ENCODE measurements around the gene SLC6A6. TPM values are rescaled to one million over a fixed set of nuclear protein-coding genes. Genes with fewer than 3 reads are reported as not detected.

The SLC6A6 gene
- total RNA-seq, 2 donors from 2014 or later = 43.1 to 56.5 TPM

DNA sequence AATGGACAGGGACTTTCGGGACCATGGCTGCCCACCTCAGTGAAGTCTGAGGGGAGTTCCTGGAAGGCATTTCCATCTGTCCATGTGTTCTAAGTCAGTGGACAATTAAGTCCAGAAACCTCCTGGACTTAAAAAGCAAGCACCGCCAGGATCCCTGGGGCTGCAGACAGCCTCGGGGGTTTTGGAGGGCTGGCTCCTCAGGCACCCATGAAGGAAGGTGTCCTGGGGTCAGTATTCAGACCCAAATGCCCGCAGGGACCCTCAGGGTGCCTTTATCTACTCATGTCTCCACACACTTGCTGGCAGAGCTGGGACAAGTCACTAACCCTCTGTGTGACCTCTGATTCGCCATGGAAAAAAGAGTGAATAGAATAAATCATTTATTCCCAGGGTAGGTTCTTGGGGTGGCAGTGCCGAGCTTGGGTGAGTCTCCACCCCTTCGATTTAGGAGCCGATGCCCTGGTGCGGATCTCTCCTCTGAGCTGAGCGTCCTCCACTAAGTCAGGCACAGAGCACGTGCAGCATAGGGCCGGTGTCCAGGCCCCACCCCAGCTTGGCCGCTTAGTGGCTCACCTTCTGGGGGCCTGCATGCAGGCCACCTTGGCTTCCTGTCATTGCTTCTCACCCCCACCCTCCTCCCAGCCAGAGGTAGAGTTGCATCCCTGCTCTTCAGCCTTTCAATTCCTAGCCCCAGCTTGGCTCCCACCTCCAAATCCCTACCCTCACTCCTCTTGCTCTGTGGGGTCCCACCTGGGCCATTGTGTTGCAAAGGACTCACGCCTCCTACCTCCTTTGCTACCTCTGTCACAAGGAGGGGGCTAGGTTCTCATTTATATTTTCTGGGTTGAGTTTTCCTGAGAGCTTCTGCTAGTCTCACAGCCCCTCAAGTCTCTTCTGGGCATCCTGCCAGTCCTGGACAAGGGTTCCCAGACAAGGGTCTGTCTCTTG is 19.9 kb downstream of the SLC6A6 start:
- Histone ChIP-seq H3K4me1 (ENCODE audit: control insufficient read depth, insufficient read depth, low read length) (peaks cover 22% of the 10 kb centered on the region), H3K9ac (ENCODE audit: extremely low read depth, low read length, poor library complexity, severe bottlenecking) (no peak overlapping the region), H3K9me3 (ENCODE audit: control insufficient read depth, low read length) (no peaks in the 10 kb centered on the region), H3K4me3 (ENCODE audit: low read length) (no peak overlapping the region), H3K27ac (ENCODE audit: low read depth, low read length) (no peak overlapping the region), H3K27me3 (ENCODE audit: control insufficient read depth, insufficient read depth, low read length, poor library complexity, severe bottlenecking) (no peaks in the 10 kb centered on the region), H3K36me3 (ENCODE audit: control insufficient read depth, insufficient read depth, low read length) (no peaks in the 10 kb centered on the region)
- peaks cover 18% of the 10 kb centered on the region for H3K36me3 Mint-ChIP-seq (ENCODE audit: low read depth)
- H3K9me3 Mint-ChIP-seq = no peaks in the 10 kb centered on the region
- 72 to 79% methylated on average over 8 to 14 of the region's 14 CpGs for WGBS, 2 experiments (ENCODE audit: insufficient coverage in 1 of 2, insufficient read length in 1 of 2)
- H3K4me1 Mint-ChIP-seq = peaks cover 69% of the 10 kb centered on the region
- no peak overlapping the region for H3K4me3 Mint-ChIP-seq
- TF ChIP-seq, protein P1, sequence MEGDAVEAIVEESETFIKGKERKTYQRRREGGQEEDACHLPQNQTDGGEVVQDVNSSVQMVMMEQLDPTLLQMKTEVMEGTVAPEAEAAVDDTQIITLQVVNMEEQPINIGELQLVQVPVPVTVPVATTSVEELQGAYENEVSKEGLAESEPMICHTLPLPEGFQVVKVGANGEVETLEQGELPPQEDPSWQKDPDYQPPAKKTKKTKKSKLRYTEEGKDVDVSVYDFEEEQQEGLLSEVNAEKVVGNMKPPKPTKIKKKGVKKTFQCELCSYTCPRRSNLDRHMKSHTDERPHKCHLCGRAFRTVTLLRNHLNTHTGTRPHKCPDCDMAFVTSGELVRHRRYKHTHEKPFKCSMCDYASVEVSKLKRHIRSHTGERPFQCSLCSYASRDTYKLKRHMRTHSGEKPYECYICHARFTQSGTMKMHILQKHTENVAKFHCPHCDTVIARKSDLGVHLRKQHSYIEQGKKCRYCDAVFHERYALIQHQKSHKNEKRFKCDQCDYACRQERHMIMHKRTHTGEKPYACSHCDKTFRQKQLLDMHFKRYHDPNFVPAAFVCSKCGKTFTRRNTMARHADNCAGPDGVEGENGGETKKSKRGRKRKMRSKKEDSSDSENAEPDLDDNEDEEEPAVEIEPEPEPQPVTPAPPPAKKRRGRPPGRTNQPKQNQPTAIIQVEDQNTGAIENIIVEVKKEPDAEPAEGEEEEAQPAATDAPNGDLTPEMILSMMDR (conservative IDR thresholded peaks at IDR 0.05) = no peak
- H3K27ac Mint-ChIP-seq = peak overlapping the region; percentile 48
- DNase-seq = peak; percentile 89
- no peaks in the 10 kb centered on the region for H3K27me3 Mint-ChIP-seq (ENCODE audit: insufficient read depth)

GRCh38 chr3:14423197-14423743 is 20.9 kb downstream of the SLC6A6 start:
- Mint-ChIP-seq H3K36me3 (ENCODE audit: low read depth) (peaks cover 12% of the 10 kb centered on the region), H3K27ac (peak overlapping the region; percentile 75), H3K9me3 (no peaks in the 10 kb centered on the region), H3K4me3 (no peak overlapping the region), H3K27me3 (ENCODE audit: insufficient read depth) (no peaks in the 10 kb centered on the region), H3K4me1 (peaks cover 64% of the 10 kb centered on the region)
- H3K27ac ChIP-seq (ENCODE audit: low read depth, low read length) = no peak overlapping the region
- DNase-seq = no peak
- H3K9me3 ChIP-seq (ENCODE audit: control insufficient read depth, low read length) = no peaks in the 10 kb centered on the region
- no peaks in the 10 kb centered on the region for H3K27me3 ChIP-seq (ENCODE audit: control insufficient read depth, insufficient read depth, low read length, poor library complexity, severe bottlenecking)
- TF ChIP-seq, protein P1 (conservative IDR thresholded peaks at IDR 0.05) = no peak
- no peaks in the 10 kb centered on the region for H3K36me3 ChIP-seq (ENCODE audit: control insufficient read depth, insufficient read depth, low read length)
- H3K9ac ChIP-seq (ENCODE audit: extremely low read depth, low read length, poor library complexity, severe bottlenecking) = no peak overlapping the region
- H3K4me3 ChIP-seq (ENCODE audit: low read length) = no peak overlapping the region
- peaks cover 22% of the 10 kb centered on the region for H3K4me1 ChIP-seq (ENCODE audit: control insufficient read depth, insufficient read depth, low read length)
- WGBS, 2 experiments (ENCODE audit: insufficient coverage in 1 of 2, insufficient read length in 1 of 2) = 65% methylated on average over 2 of the region's 2 CpGs; no CpG with 5 or more reads in 1 of the 2 experiments

DNA sequence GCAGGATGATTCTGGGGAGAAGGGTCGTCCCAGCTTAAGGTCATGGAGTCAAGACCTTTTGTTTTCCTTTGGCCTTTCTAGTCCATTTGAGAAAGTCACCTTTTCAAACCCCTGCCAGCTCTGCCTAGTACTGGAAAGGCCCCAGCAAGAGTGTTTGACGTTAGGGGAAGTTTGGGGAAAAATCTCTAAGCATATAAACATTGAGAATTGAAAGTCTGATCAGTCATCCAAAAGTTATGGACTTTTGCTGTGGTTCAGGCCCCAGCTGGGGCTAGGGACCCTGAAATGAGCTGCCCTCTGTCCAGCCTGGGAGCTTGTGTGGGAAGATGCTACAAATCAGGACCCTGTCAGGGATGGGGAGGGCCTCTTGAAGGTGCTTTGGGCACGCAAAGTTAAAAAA is 21.6 kb downstream of the SLC6A6 start:
- H3K4me3 ChIP-seq (ENCODE audit: low read length) = no peak overlapping the region
- peaks cover 59% of the 10 kb centered on the region for H3K4me1 Mint-ChIP-seq
- H3K27ac ChIP-seq (ENCODE audit: low read depth, low read length) = no peak overlapping the region
- H3K4me3 Mint-ChIP-seq = no peak overlapping the region
- peaks cover 6% of the 10 kb centered on the region for H3K36me3 Mint-ChIP-seq (ENCODE audit: low read depth)
- DNase-seq = no peak
- H3K9ac ChIP-seq (ENCODE audit: extremely low read depth, low read length, poor library complexity, severe bottlenecking) = no peak overlapping the region
- peaks cover 21% of the 10 kb centered on the region for H3K4me1 ChIP-seq (ENCODE audit: control insufficient read depth, insufficient read depth, low read length)
- H3K9me3 ChIP-seq (ENCODE audit: control insufficient read depth, low read length) = no peaks in the 10 kb centered on the region
- H3K27me3 ChIP-seq (ENCODE audit: control insufficient read depth, insufficient read depth, low read length, poor library complexity, severe bottlenecking) = no peaks in the 10 kb centered on the region
- TF ChIP-seq, protein P1 (conservative IDR thresholded peaks at IDR 0.05) = no peak
- H3K9me3 Mint-ChIP-seq = no peaks in the 10 kb centered on the region
- WGBS, 2 experiments (ENCODE audit: insufficient coverage in 1 of 2, insufficient read length in 1 of 2) = 0 to 64% methylated on average over 1 to 3 of the region's 3 CpGs
- H3K27ac Mint-ChIP-seq = peak overlapping the region; percentile 75
- H3K36me3 ChIP-seq (ENCODE audit: control insufficient read depth, insufficient read depth, low read length) = no peaks in the 10 kb centered on the region
- no peaks in the 10 kb centered on the region for H3K27me3 Mint-ChIP-seq (ENCODE audit: insufficient read depth)

Measured in endodermal cell (in vitro differentiated cells).